OCI-LY1 (cell line): ENCODE results near the gene P4HTM.

ENCODE experiments used
- H2AFZ ChIP-seq: fragments of 200-600 bp; sonication (generic), shearing (Covaris generic); 2 replicates; pipeline ENCODE4 v1.6.0; 2014; ENCODE audit warnings: antibody characterized with exemption, mild to moderate bottlenecking, low read length
- H3F3A ChIP-seq: fragments of 200-600 bp; sonication (generic), shearing (Covaris generic); 2 replicates; pipeline ENCODE4 v1.6.0; 2014; ENCODE audit warnings: mild to moderate bottlenecking, antibody characterized with exemption, low read length, moderate library complexity; ENCODE audit not compliant: insufficient read depth
- H3K27ac ChIP-seq: fragments of 200-600 bp; sonication (generic); 2 replicates; pipeline ENCODE4 v1.5.1; 2014; ENCODE audit warnings: low read length, mixed run types, mild to moderate bottlenecking, low read depth; ENCODE audit not compliant: poor library complexity, severe bottlenecking
- H3K27me3 ChIP-seq: fragments of 200-600 bp; sonication (generic); 2 replicates; pipeline ENCODE4 v1.6.0; 2014; ENCODE audit warnings: antibody characterized with exemption, mild to moderate bottlenecking, low read length, moderate library complexity; ENCODE audit not compliant: insufficient read depth
- H3K36me3 ChIP-seq: fragments of 200-600 bp; sonication (generic); 2 replicates; pipeline ENCODE4 v1.6.1; 2014; ENCODE audit warnings: mild to moderate bottlenecking, antibody characterized with exemption, low read length, moderate library complexity, mixed read lengths; ENCODE audit not compliant: insufficient read depth
- H3K4me1 ChIP-seq: fragments of 200-600 bp; sonication (generic); 2 replicates; pipeline ENCODE4 v1.5.1; 2014; ENCODE audit warnings: mild to moderate bottlenecking, low read length, moderate library complexity; ENCODE audit not compliant: insufficient read depth, severe bottlenecking
- H3K4me2 ChIP-seq: fragments of 200-600 bp; sonication (generic), shearing (Covaris generic); 2 replicates; pipeline ENCODE4 v1.6.1; 2014; ENCODE audit warnings: low read length
- H3K4me3 ChIP-seq: fragments of 200-600 bp; sonication (generic); 2 replicates; pipeline ENCODE4 v1.5.1; 2014; ENCODE audit warnings: low read length, low read depth, mild to moderate bottlenecking, mixed read lengths; ENCODE audit not compliant: poor library complexity, severe bottlenecking
- H3K79me2 ChIP-seq: fragments of 200-600 bp; shearing (Covaris generic); 2 replicates; pipeline ENCODE4 v1.6.1; 2016; ENCODE audit warnings: mixed run types, low read length, mixed read lengths; ENCODE audit not compliant: insufficient read depth
- H3K9ac ChIP-seq: fragments of 200-600 bp; sonication (generic), shearing (Covaris generic); 2 replicates; pipeline ENCODE4 v1.6.1; 2014; ENCODE audit warnings: mild to moderate bottlenecking, low read length, mixed read lengths
- H3K9me2 ChIP-seq: fragments of 200-600 bp; sonication (generic), shearing (Covaris generic); 2 replicates; pipeline ENCODE4 v1.6.1; 2014; ENCODE audit warnings: low read depth, mild to moderate bottlenecking, low read length, mixed read lengths
- H3K9me3 ChIP-seq: fragments of 200-600 bp; shearing (Covaris generic); 2 replicates; pipeline ENCODE4 v1.6.1; 2014; ENCODE audit warnings: low read length, mixed read lengths
- H4K20me1 ChIP-seq: fragments of 200-600 bp; sonication (generic), shearing (Covaris generic); 2 replicates; pipeline ENCODE4 v1.6.0; 2016; ENCODE audit warnings: mild to moderate bottlenecking, low read length; ENCODE audit not compliant: insufficient read depth
- EZH2 ChIP-seq: fragments of 200-600 bp; sonication (generic), shearing (Covaris generic); IDR thresholded peaks from 2 replicates; pipeline ENCODE4 v1.8.0; 2017; ENCODE audit warnings: borderline replicate concordance, mixed run types, mild to moderate bottlenecking, antibody characterized with exemption, low read length, moderate library complexity, mixed read lengths
- TF ChIP-seq, protein P1 (sequence below): fragments of 200-600 bp; sonication (generic), shearing (Covaris generic); IDR thresholded peaks from 2 replicates; pipeline ENCODE4 v1.5.1; 2017; ENCODE audit warnings: mild to moderate bottlenecking, antibody characterized with exemption, low read length, moderate library complexity, mixed read lengths

P4HTM gene

GRCh38 chr3:49028298-49028672 is 38.2 kb downstream of the P4HTM start:
- Histone ChIP-seq H3K9ac (peak overlapping the region; percentile 85), H3K36me3 (peaks cover 90% of the 10 kb centered on the region), H3K4me3 (peak overlapping the region; percentile 84), H3K4me2 (peak overlapping the region; percentile 99), H3K9me2 (no peaks in the 10 kb centered on the region), H3F3A (0 out of 2 replicates have a peak, but pooled peaks cover 2% of the 10 kb centered on the region), H3K9me3 (no peaks in the 10 kb centered on the region), H3K27me3 (no peaks in the 10 kb centered on the region), H3K27ac (peak overlapping the region; percentile 54), H3K4me1 (peaks cover 46% of the 10 kb centered on the region), H4K20me1 (no peaks in the 10 kb centered on the region), H2AFZ (no peak overlapping the region), H3K79me2 (no peaks in the 10 kb centered on the region)
- TF ChIP-seq EZH2: no peak
- TF ChIP-seq, protein P1, sequence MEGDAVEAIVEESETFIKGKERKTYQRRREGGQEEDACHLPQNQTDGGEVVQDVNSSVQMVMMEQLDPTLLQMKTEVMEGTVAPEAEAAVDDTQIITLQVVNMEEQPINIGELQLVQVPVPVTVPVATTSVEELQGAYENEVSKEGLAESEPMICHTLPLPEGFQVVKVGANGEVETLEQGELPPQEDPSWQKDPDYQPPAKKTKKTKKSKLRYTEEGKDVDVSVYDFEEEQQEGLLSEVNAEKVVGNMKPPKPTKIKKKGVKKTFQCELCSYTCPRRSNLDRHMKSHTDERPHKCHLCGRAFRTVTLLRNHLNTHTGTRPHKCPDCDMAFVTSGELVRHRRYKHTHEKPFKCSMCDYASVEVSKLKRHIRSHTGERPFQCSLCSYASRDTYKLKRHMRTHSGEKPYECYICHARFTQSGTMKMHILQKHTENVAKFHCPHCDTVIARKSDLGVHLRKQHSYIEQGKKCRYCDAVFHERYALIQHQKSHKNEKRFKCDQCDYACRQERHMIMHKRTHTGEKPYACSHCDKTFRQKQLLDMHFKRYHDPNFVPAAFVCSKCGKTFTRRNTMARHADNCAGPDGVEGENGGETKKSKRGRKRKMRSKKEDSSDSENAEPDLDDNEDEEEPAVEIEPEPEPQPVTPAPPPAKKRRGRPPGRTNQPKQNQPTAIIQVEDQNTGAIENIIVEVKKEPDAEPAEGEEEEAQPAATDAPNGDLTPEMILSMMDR: no peak

DNA sequence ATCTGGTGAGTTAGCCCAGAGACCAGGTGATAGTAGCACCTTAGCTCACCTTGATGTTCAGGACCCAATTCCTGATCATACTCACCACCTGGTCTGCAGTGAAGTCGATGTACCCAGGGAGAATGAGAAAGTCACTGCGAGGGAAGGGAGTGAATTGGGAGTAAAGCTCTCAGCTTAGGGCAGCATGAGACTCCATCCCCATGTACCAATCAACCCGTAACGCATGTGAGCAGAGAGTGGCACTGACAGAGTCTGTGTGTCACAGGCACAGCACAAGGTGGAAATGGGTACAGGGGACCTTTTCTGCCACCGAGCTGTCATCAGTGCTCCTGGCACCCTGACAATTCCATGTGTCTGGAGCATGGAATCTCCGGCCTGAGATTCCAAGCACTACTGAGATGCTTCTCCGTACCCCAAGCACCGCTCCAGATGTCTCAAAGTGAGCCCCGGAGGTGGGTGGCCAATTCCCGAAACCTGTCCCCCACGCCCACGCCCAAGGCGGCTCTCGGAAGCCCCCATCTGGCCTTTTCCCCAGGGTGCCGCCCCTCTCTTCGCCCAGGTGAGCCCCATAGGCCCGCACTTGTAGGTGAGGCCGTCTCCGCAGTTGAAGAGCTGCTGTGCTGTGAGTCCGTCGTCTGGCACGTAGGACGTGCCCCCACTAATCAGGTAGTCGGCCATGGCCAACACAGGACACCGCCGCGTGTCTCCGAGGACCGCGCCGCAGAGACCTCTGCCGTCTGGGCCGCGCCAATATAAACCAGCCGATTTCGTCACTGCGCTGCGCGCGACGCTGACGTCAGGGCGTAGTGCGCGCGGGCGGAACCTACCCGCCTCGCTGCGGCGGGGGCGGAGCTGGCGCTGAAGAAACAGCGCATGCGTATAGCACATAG is 38.9 kb downstream of the P4HTM start, which contains the start of gene IMPDH2:
TSS of gene IMPDH2 (minus strand) at position 726 of the 890 bp plus-strand sequence. CDS start at position 678, 48 bp downstream.
- peak within 1 kb of the TSS; percentile 54 for H3K27ac ChIP-seq
- H3F3A ChIP-seq: 0 out of 2 replicates have a peak, but pooled peaks cover 2% of the 10 kb centered on the region
- peak within 1 kb of the TSS; percentile 85 for H3K9ac ChIP-seq
- peaks cover 88% of the 10 kb centered on the region for H3K36me3 ChIP-seq
- no peak within 1 kb of the TSS for H2AFZ ChIP-seq
- H3K4me2 ChIP-seq: peak within 1 kb of the TSS; percentile 99
- H3K4me1 ChIP-seq: peaks cover 43% of the 10 kb centered on the region
- TF ChIP-seq, protein P1: peak; percentile 23; the same call in 1 of the 2 replicates
- no peak for TF ChIP-seq EZH2
- peak within 1 kb of the TSS; percentile 84 for H3K4me3 ChIP-seq
- H4K20me1 ChIP-seq: no peaks in the 10 kb centered on the region
- H3K9me2 ChIP-seq: no peaks in the 10 kb centered on the region
- H3K9me3 ChIP-seq: no peaks in the 10 kb centered on the region
- H3K27me3 ChIP-seq: no peaks in the 10 kb centered on the region
- H3K79me2 ChIP-seq: no peaks in the 10 kb centered on the region

- Histone ChIP-seq H3K27ac (peak overlapping the region; percentile 33), H3K9ac (peak overlapping the region; percentile 85; the same call in 1 of the 2 replicates), H3K9me2 (no peaks in the 10 kb centered on the region), H3K79me2 (no peaks in the 10 kb centered on the region), H3K36me3 (peaks cover 87% of the 10 kb centered on the region), H3K9me3 (no peaks in the 10 kb centered on the region), H3F3A (0 out of 2 replicates have a peak, but pooled peaks cover 2% of the 10 kb centered on the region), H4K20me1 (no peaks in the 10 kb centered on the region), H3K4me1 (peaks cover 41% of the 10 kb centered on the region), H2AFZ (no peak overlapping the region), H3K4me3 (peak overlapping the region; percentile 84), H3K27me3 (no peaks in the 10 kb centered on the region), H3K4me2 (peak overlapping the region; percentile 99)
- TF ChIP-seq, protein P1: no peak
- TF ChIP-seq EZH2: no peak
These were observed 39.5 kb downstream of the P4HTM start for GRCh38 chr3:49029563-49029884.
